ENCODE measurements around the gene LRRC28. TPM values are rescaled to one million over a fixed set of nuclear protein-coding genes. Genes with fewer than 3 reads are reported as not detected.
"Not testable (repeated sequence)": the region's sequence is repeated elsewhere in the genome, so short reads cannot be mapped to it uniquely, and the experiment has no call there.

The LRRC28 gene
- polyA plus RNA-seq, 2 donors = 4.1 to 13.7 TPM

DNA sequence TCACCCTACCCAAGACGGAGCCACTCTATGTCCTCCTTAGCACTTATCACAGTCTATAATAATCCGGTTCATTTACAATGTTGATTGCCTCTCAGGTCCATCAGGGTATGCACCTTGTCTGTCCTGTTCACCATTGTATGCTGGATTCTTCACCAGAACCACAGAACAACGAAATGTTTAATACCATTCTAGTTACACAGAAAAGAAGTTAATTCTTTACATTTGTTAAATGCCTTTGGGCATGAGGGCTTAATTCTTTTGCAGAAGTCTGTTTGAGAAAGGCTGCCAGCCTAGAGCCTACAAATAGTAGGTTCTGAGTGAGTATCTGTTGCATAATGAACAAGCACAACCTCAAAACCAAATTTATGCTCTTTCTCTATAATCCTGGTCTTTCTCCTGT, 24.5 kb upstream of the LRRC28 start:
- H3K4me3 ChIP-seq (ENCODE audit: low read depth in 1 of 2, low read length in 2 of 2) = no peak overlapping the region
- no peak overlapping the region for H3K27ac ChIP-seq (ENCODE audit: low read depth in 2 of 2, low read length in 1 of 2)
- H3K9me3 ChIP-seq (ENCODE audit: control insufficient read depth in 2 of 2, insufficient read depth in 1 of 2, low read depth in 1 of 2, low read length in 1 of 2) = no peaks in the 10 kb centered on the region
- no peaks in the 10 kb centered on the region for H3K27me3 ChIP-seq (ENCODE audit: control insufficient read depth in 1 of 2, insufficient read depth in 2 of 2, low read length in 2 of 2)
- H3K36me3 ChIP-seq (ENCODE audit: control insufficient read depth in 2 of 2, insufficient read depth in 2 of 2, low read length in 1 of 2) = no peaks in the 10 kb centered on the region
- peaks cover 0 to 2% of the 10 kb centered on the region in 2 donors for H3K4me1 ChIP-seq (ENCODE audit: control insufficient read depth in 2 of 2, insufficient read depth in 2 of 2, low read length in 1 of 2)
- WGBS, 2 donors = 55 to 57% methylated on average over 3 of the region's 3 CpGs

DNA sequence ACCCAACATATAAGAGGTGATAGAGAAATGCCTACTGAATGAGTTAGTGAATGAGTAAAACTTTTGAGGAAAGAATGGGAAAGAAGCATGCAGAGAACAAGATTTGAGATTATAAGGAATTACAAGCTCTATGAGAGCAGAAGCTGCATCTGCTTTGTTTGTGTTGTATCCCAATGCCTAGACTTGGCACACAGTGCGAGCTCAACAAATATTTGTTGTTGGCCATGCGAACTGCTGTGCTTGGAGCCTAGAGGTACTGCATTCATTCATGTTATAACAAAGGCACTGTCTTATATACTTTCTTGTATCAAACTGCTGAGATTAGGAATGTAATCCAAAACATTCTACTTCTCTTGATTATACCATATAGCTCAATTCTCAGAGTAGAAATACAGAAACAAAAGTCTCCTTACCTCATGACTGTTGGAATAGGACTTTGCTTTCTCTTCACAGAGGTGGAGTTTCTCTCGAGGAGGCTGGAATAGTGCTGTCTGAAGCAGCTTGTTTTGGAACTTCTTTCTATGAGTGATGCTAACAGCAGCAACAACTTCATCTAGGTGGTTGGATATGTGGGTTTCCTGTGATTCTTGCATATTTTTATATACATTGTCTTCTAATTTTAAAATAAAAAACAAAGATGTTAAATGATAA, 23.0 kb upstream of the LRRC28 start:
- 77 to 91% methylated on average over 3 of the region's 3 CpGs for WGBS, 2 donors
- H3K4me1 ChIP-seq (ENCODE audit: control insufficient read depth in 2 of 2, insufficient read depth in 2 of 2, low read length in 1 of 2) = peaks cover 0 to 2% of the 10 kb centered on the region in 2 donors
- no peaks in the 10 kb centered on the region for H3K36me3 ChIP-seq (ENCODE audit: control insufficient read depth in 2 of 2, insufficient read depth in 2 of 2, low read length in 1 of 2)

DNA sequence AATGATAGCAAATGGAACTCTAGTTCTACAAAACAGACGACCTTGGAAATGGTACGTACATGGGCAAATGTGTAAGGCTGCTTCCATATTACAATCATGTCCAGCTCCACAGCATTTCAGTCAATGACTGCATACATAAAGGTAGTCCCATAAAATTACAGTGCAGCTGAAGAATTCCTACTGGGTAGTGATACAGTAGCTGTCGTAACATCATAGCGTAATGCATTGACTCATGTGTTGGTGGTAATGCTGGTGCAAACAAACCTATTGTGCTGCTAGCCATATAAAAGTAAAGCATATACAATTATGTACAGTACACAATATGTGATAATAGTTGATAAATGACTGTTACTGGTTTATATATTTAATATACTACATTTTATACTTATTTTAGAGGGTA, 20.4 kb upstream of the LRRC28 start:
- Histone ChIP-seq H3K27me3 (ENCODE audit: control insufficient read depth in 1 of 2, insufficient read depth in 2 of 2, low read length in 2 of 2) (no peaks in the 10 kb centered on the region), H3K36me3 (ENCODE audit: control insufficient read depth in 2 of 2, insufficient read depth in 2 of 2, low read length in 1 of 2) (no peaks in the 10 kb centered on the region), H3K4me3 (ENCODE audit: low read depth in 1 of 2, low read length in 2 of 2) (no peak overlapping the region), H3K9me3 (ENCODE audit: control insufficient read depth in 2 of 2, insufficient read depth in 1 of 2, low read depth in 1 of 2, low read length in 1 of 2) (no peaks in the 10 kb centered on the region), H3K27ac (ENCODE audit: low read depth in 2 of 2, low read length in 1 of 2) (no peak overlapping the region), H3K4me1 (ENCODE audit: control insufficient read depth in 2 of 2, insufficient read depth in 2 of 2, low read length in 1 of 2) (no peaks in the 10 kb centered on the region)
- 92 to 94% methylated on average over 4 of the region's 4 CpGs for WGBS, 2 donors

More for the DNA sequence above, 23.0 kb upstream of the LRRC28 start:
- Histone ChIP-seq H3K27ac (ENCODE audit: low read depth in 2 of 2, low read length in 1 of 2) (no peak overlapping the region), H3K9me3 (ENCODE audit: control insufficient read depth in 2 of 2, insufficient read depth in 1 of 2, low read depth in 1 of 2, low read length in 1 of 2) (no peaks in the 10 kb centered on the region), H3K4me3 (ENCODE audit: low read depth in 1 of 2, low read length in 2 of 2) (no peak overlapping the region), H3K27me3 (ENCODE audit: control insufficient read depth in 1 of 2, insufficient read depth in 2 of 2, low read length in 2 of 2) (no peaks in the 10 kb centered on the region)

DNA sequence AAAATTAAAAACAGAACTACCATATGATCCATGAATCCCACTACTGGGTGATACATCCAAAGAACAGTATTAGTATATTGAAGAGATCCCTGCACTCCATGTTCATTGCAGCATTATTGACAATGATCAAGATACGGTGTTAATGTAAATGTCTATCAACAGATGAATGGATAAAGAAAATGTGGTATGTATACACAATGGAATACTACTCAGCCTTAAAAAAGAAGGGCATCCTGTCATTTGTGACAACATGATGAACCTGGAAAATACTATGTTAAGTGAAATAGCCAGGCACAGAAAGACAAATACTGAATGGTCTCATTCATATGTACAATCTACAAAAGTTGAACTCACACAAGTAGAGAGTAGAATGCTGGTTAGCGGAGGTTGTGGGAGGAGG, 18.5 kb upstream of the LRRC28 start:
- WGBS, 2 donors = 98 to 99% methylated on average over 2 of the region's 2 CpGs
- Histone ChIP-seq H3K9me3 (ENCODE audit: control insufficient read depth in 2 of 2, insufficient read depth in 1 of 2, low read depth in 1 of 2, low read length in 1 of 2) (no peaks in the 10 kb centered on the region), H3K27ac (ENCODE audit: low read depth in 2 of 2, low read length in 1 of 2) (no peak overlapping the region), H3K4me1 (ENCODE audit: control insufficient read depth in 2 of 2, insufficient read depth in 2 of 2, low read length in 1 of 2) (no peaks in the 10 kb centered on the region), H3K27me3 (ENCODE audit: control insufficient read depth in 1 of 2, insufficient read depth in 2 of 2, low read length in 2 of 2) (no peaks in the 10 kb centered on the region), H3K4me3 (ENCODE audit: low read depth in 1 of 2, low read length in 2 of 2) (no peak overlapping the region), H3K36me3 (ENCODE audit: control insufficient read depth in 2 of 2, insufficient read depth in 2 of 2, low read length in 1 of 2) (no peaks in the 10 kb centered on the region)

DNA sequence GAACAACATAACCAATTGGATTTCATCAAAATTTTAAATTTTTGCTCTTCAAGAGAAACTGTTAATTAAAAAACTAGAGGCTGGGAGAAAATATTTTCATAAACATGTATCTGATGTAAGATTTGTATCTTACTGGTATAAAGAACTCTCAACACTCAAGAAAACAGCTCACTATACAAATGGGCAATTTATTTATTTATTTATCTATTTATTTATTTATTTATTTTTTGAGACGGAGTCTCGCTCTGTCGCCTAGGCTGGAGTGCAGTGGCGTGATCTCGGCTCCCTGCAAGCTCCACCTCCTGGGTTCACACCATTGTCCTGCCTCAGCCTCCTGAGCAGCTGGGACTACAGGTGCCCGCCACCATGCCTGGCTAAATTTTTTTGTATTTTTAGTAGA, 17.1 kb upstream of the LRRC28 start:
- WGBS, 2 donors = 94 to 97% methylated on average over 6 of the region's 6 CpGs
- not testable (repeated sequence) for H3K4me3 ChIP-seq (ENCODE audit: low read depth in 1 of 2, low read length in 2 of 2); H3K27me3 ChIP-seq (ENCODE audit: control insufficient read depth in 1 of 2, insufficient read depth in 2 of 2, low read length in 2 of 2); H3K27ac ChIP-seq (ENCODE audit: low read depth in 2 of 2, low read length in 1 of 2); H3K36me3 ChIP-seq (ENCODE audit: control insufficient read depth in 2 of 2, insufficient read depth in 2 of 2, low read length in 1 of 2); H3K4me1 ChIP-seq (ENCODE audit: control insufficient read depth in 2 of 2, insufficient read depth in 2 of 2, low read length in 1 of 2); H3K9me3 ChIP-seq (ENCODE audit: control insufficient read depth in 2 of 2, insufficient read depth in 1 of 2, low read depth in 1 of 2, low read length in 1 of 2)

DNA sequence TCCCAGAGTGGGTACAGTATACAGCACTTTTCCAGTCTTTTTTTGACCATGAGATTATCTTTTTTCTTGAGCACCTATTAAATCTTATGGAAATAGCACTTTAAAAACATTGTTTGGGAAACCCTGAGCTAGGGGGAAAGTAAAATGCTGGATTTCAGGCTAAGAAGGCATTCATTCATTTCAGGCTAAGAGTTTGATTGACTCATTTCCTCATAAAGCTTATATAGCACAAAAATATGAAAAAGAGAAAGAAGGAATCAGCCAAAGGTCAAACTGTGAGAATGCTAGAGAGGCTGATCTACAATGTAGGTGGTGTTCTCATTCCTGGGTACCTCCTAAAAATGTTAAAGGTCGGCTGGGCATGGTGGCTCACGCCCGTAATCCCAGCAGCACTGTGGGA, 12.4 kb upstream of the LRRC28 start:
- Histone ChIP-seq H3K4me3 (ENCODE audit: low read depth in 1 of 2, low read length in 2 of 2) (no peak overlapping the region), H3K27me3 (ENCODE audit: control insufficient read depth in 1 of 2, insufficient read depth in 2 of 2, low read length in 2 of 2) (no peaks in the 10 kb centered on the region), H3K4me1 (ENCODE audit: control insufficient read depth in 2 of 2, insufficient read depth in 2 of 2, low read length in 1 of 2) (no peaks in the 10 kb centered on the region), H3K27ac (ENCODE audit: low read depth in 2 of 2, low read length in 1 of 2) (no peak overlapping the region), H3K9me3 (ENCODE audit: control insufficient read depth in 2 of 2, insufficient read depth in 1 of 2, low read depth in 1 of 2, low read length in 1 of 2) (no peaks in the 10 kb centered on the region), H3K36me3 (ENCODE audit: control insufficient read depth in 2 of 2, insufficient read depth in 2 of 2, low read length in 1 of 2) (peaks cover 0 to 3% of the 10 kb centered on the region in 2 donors)
- WGBS, 2 donors = 90 to 94% methylated on average over 3 of the region's 3 CpGs

DNA sequence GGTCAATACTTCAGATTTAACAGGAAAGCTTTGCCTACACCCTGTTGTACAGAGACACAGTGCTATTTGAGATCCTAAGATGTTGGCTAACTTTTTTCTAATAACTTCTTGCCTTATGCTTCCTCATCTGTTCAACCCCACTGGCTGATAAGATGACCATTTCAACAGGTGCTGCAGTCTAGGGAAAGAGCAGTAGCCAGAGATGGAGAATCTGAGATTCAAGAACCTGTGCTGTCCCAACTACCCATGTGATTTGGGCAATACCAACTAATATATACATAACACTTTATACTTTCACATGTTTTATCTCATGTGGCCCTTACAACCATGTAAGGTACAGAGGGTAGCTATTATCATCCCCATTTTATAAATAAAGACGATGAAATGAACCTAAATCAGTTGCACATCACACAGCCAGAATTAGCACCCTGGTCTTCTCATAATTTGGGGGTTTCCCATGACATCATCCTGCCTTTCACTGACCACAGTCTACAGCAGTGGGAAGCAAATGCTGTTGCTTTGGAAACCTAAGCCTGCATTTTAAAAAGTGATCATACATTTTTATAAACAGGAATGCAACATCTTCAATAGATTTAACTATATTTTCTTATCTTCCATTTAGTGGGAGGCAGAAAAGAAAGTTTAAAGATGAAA, 11.6 kb upstream of the LRRC28 start:
- H3K27me3 ChIP-seq (ENCODE audit: control insufficient read depth in 1 of 2, insufficient read depth in 2 of 2, low read length in 2 of 2) = no peaks in the 10 kb centered on the region
- 69 to 73% methylated on average over 1 of the region's 1 CpG for WGBS, 2 donors
- no peak overlapping the region for H3K4me3 ChIP-seq (ENCODE audit: low read depth in 1 of 2, low read length in 2 of 2)
- no peaks in the 10 kb centered on the region for H3K4me1 ChIP-seq (ENCODE audit: control insufficient read depth in 2 of 2, insufficient read depth in 2 of 2, low read length in 1 of 2)
- peaks cover 0 to 3% of the 10 kb centered on the region in 2 donors for H3K36me3 ChIP-seq (ENCODE audit: control insufficient read depth in 2 of 2, insufficient read depth in 2 of 2, low read length in 1 of 2)
- no peak overlapping the region for H3K27ac ChIP-seq (ENCODE audit: low read depth in 2 of 2, low read length in 1 of 2)
- H3K9me3 ChIP-seq (ENCODE audit: control insufficient read depth in 2 of 2, insufficient read depth in 1 of 2, low read depth in 1 of 2, low read length in 1 of 2) = no peaks in the 10 kb centered on the region

DNA sequence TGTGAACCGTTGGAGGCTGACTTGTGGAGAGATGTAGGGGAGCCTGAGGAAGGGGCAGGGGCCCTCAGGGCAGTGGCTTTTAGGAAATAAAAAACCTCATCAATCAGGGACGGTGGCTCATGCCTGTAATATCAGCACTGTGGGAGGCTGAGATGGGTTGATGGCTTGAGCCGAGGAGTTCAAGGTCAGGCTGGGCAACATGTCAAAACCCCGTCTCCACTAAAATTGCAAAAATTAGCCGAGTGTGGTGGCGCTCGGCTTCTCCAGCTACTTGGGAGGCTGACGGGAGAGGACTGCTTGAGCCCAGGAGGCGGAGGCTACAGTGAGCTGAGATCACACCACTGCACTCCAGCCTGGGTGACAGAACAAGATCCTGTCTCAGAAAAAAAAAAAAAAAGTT, 9.5 kb upstream of the LRRC28 start:
- Histone ChIP-seq H3K27me3 (ENCODE audit: control insufficient read depth in 1 of 2, insufficient read depth in 2 of 2, low read length in 2 of 2) (no peaks in the 10 kb centered on the region), H3K4me3 (ENCODE audit: low read depth in 1 of 2, low read length in 2 of 2) (no peak overlapping the region), H3K4me1 (ENCODE audit: control insufficient read depth in 2 of 2, insufficient read depth in 2 of 2, low read length in 1 of 2) (peaks cover 0 to 2% of the 10 kb centered on the region in 2 donors), H3K27ac (ENCODE audit: low read depth in 2 of 2, low read length in 1 of 2) (no peak overlapping the region), H3K9me3 (ENCODE audit: control insufficient read depth in 2 of 2, insufficient read depth in 1 of 2, low read depth in 1 of 2, low read length in 1 of 2) (no peaks in the 10 kb centered on the region), H3K36me3 (ENCODE audit: control insufficient read depth in 2 of 2, insufficient read depth in 2 of 2, low read length in 1 of 2) (peaks cover 0 to 3% of the 10 kb centered on the region in 2 donors)
- WGBS, 2 donors = 90 to 93% methylated on average over 9 of the region's 9 CpGs

DNA sequence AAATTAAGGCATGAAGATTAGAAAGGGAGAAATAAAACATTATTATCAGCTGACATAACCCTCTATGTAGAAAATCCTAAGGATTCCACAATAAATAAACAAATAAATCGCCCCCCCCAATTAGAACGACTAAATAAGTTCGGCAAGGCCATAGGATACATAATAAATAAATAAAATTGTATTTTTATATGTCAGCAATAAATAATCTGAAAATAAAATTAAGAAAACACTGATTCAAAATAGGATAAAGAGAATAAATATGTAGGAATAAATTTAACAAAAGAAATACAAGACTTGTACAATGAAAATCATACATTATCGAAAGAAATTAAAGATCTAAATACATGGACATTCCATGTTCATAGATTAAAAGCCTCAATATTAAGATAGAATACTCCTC, 7.0 kb upstream of the LRRC28 start:
- Histone ChIP-seq H3K36me3 (ENCODE audit: control insufficient read depth in 2 of 2, insufficient read depth in 2 of 2, low read length in 1 of 2) (peaks cover 0 to 3% of the 10 kb centered on the region in 2 donors), H3K4me1 (ENCODE audit: control insufficient read depth in 2 of 2, insufficient read depth in 2 of 2, low read length in 1 of 2) (peaks cover 0 to 2% of the 10 kb centered on the region in 2 donors), H3K27ac (ENCODE audit: low read depth in 2 of 2, low read length in 1 of 2) (no peak overlapping the region), H3K4me3 (ENCODE audit: low read depth in 1 of 2, low read length in 2 of 2) (no peak overlapping the region), H3K27me3 (ENCODE audit: control insufficient read depth in 1 of 2, insufficient read depth in 2 of 2, low read length in 2 of 2) (no peaks in the 10 kb centered on the region), H3K9me3 (ENCODE audit: control insufficient read depth in 2 of 2, insufficient read depth in 1 of 2, low read depth in 1 of 2, low read length in 1 of 2) (no peaks in the 10 kb centered on the region)
- WGBS, 2 donors = 95 to 96% methylated on average over 4 of the region's 4 CpGs

DNA sequence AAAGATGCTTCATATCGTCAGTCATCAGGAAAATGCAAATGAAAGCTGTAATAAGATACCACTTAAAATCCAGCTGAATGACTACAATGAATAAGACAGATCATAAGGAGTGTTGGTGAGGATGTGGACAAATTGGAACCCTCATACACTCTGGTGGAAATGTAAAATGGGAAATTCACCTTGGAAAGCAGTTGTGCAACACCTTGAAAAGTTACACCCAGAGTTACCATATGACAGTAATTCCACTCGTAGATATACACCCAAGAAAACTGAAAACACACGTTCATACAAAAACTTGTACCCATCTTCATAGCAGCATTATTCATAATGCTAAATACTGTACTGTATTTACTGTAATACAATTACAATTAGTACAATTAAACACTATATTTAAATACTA, 4.2 kb upstream of the LRRC28 start:
- H3K9me3 ChIP-seq (ENCODE audit: control insufficient read depth in 2 of 2, insufficient read depth in 1 of 2, low read depth in 1 of 2, low read length in 1 of 2) = no peaks in the 10 kb centered on the region
- no peak overlapping the region for H3K4me3 ChIP-seq (ENCODE audit: low read depth in 1 of 2, low read length in 2 of 2)
- H3K36me3 ChIP-seq (ENCODE audit: control insufficient read depth in 2 of 2, insufficient read depth in 2 of 2, low read length in 1 of 2) = no peaks in the 10 kb centered on the region
- no peaks in the 10 kb centered on the region for H3K27me3 ChIP-seq (ENCODE audit: control insufficient read depth in 1 of 2, insufficient read depth in 2 of 2, low read length in 2 of 2)
- H3K4me1 ChIP-seq (ENCODE audit: control insufficient read depth in 2 of 2, insufficient read depth in 2 of 2, low read length in 1 of 2) = peaks cover 0 to 2% of the 10 kb centered on the region in 2 donors
- H3K27ac ChIP-seq (ENCODE audit: low read depth in 2 of 2, low read length in 1 of 2) = no peak overlapping the region
- 59 to 67% methylated on average over 3 of the region's 3 CpGs for WGBS, 2 donors

Data from esophagus (tissue), 2 donors.